Calu3 (cell line): ENCODE measurements around the gene MPND. TPM values are rescaled to one million over a fixed set of nuclear protein-coding genes. Genes with fewer than 3 reads are reported as not detected.

ENCODE experiments used
- BruUV-seq: library from RNA; stranded (reverse); fragments of 400-500 nt; replicated peaks from 2 replicates; lab custom pipeline; 2021; lab: Mats Ljungman, UMichigan
- CTCF ChIA-PET: fragments of 300-600 bp; sonication (Branson Sonifier 250); formaldehyde crosslinking; loops from one replicate; lab custom pipeline; 2022; ENCODE audit warnings: antibody characterized with exemption; lab: Charles Lee
- DNase-seq: peaks from one replicate; pipeline ENCODE4 v3.0.0; 2022
- H3K27ac Mint-ChIP-seq: one replicate; pipeline ENCODE4 v1.8.0; 2022; ENCODE audit warnings: mixed read lengths; ENCODE audit not compliant: unreplicated experiment
- H3K27me3 Mint-ChIP-seq: one replicate; pipeline ENCODE4 v1.8.0; 2022; ENCODE audit warnings: mixed read lengths; ENCODE audit not compliant: unreplicated experiment
- H3K36me3 Mint-ChIP-seq: one replicate; pipeline ENCODE4 v1.8.0; 2022; ENCODE audit warnings: mild to moderate bottlenecking, moderate library complexity, mixed read lengths; ENCODE audit not compliant: insufficient read depth, unreplicated experiment
- H3K4me1 Mint-ChIP-seq: one replicate; pipeline ENCODE4 v1.8.0; 2022; ENCODE audit warnings: mild to moderate bottlenecking, low read depth, mixed read lengths; ENCODE audit not compliant: unreplicated experiment
- H3K4me3 Mint-ChIP-seq: one replicate; pipeline ENCODE4 v1.8.0; 2022; ENCODE audit warnings: mild to moderate bottlenecking, low read depth, moderate library complexity, mixed read lengths; ENCODE audit not compliant: unreplicated experiment
- H3K9me3 Mint-ChIP-seq: one replicate; pipeline ENCODE4 v1.8.0; 2022; ENCODE audit warnings: low read depth, mixed read lengths; ENCODE audit not compliant: unreplicated experiment
- intact Hi-C: fragments of 100-400 bp; cut with micrococcal nuclease; formaldehyde crosslinking; loops from one replicate; pipeline ENCODE4 v1.10.0; 2022; ENCODE audit not compliant: unreplicated experiment
- total RNA-seq: library from RNA; stranded (reverse); gene quantifications from 2 replicates; pipeline ENCODE4 v1.2.3, GENCODE V29; 2022
- TF ChIP-seq, protein P1 (sequence below): fragments of 200-600 bp; IDR thresholded peaks from one replicate; pipeline ENCODE4 v1.8.0; 2022; ENCODE audit warnings: antibody characterized with exemption; ENCODE audit not compliant: unreplicated experiment

The MPND gene
- total RNA-seq, 1 experiment from 2014 or later = 21.1 TPM

DNA sequence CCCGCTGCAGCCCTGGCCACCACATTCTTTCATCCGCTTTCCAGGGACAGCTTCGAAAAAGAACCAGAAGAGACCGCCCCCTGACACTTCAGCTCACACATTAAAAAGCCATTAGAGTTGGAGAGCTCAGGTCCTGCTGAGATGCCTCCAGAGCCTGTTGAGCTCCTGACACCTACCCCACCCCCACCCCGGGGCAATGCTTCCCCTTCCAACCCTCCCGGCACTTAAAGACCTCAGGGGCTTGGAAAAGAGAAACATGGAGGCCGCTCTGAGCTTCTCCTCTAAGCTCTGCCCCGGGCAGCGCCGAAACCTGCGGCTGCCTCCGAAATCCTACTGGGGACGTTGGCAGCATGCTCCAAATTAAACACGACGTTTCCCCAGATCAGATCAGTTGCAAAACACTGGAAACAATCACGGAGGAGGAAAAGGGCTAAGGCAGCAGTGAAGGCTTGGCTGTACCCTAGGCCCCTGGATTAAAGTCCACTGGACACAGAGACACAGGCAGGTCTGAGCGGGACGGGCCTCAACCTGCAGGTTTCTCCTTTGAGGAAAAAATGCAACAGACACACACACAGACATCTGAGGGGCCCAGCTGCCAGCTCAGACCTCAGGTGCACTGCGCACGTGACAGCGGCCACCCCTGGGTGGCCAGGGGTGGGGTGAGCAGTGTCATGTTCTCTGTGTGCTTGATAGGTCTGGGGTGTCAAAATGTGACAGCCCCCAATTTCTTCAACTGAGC is 47.4 kb downstream of the MPND start:
- Mint-ChIP-seq H3K27ac (no peak overlapping the region), H3K9me3 (no peaks in the 10 kb centered on the region), H3K4me1 (peaks cover 22% of the 10 kb centered on the region), H3K36me3 (peaks cover 5% of the 10 kb centered on the region), H3K4me3 (no peak overlapping the region), H3K27me3 (no peaks in the 10 kb centered on the region)
- DNase-seq = no peak
- no TSS peak for BruUV-seq
- TF ChIP-seq, protein P1, sequence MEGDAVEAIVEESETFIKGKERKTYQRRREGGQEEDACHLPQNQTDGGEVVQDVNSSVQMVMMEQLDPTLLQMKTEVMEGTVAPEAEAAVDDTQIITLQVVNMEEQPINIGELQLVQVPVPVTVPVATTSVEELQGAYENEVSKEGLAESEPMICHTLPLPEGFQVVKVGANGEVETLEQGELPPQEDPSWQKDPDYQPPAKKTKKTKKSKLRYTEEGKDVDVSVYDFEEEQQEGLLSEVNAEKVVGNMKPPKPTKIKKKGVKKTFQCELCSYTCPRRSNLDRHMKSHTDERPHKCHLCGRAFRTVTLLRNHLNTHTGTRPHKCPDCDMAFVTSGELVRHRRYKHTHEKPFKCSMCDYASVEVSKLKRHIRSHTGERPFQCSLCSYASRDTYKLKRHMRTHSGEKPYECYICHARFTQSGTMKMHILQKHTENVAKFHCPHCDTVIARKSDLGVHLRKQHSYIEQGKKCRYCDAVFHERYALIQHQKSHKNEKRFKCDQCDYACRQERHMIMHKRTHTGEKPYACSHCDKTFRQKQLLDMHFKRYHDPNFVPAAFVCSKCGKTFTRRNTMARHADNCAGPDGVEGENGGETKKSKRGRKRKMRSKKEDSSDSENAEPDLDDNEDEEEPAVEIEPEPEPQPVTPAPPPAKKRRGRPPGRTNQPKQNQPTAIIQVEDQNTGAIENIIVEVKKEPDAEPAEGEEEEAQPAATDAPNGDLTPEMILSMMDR = no peak
- intact Hi-C loops = no loop called here
- CTCF ChIA-PET = no interaction called here

DNA sequence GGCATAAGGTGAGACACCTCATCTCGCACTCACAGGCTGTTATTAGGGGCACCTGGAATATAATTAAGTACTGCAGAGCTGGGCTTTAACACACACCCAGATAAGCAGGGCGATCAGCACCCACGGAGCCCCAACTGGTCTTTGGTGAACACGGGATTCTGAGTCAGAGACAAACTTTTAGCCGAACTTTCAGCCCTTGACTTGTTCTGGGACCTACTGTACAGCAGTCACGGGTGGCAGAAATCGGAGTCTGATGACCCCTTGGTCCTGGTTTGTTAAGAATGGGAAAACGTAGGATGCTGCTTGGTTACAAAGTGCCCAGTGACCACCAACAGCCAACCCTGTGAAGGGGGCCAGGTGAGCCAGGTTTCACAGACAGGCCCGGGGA is 47.9 kb downstream of the MPND start:
- Mint-ChIP-seq H3K27me3 (no peaks in the 10 kb centered on the region), H3K36me3 (peaks cover 9% of the 10 kb centered on the region), H3K4me3 (no peak overlapping the region), H3K9me3 (no peaks in the 10 kb centered on the region), H3K27ac (no peak overlapping the region), H3K4me1 (peaks cover 22% of the 10 kb centered on the region)
- no peak for DNase-seq
- no TSS peak for BruUV-seq
- CTCF ChIA-PET = no interaction called here
- TF ChIP-seq, protein P1 = no peak
- intact Hi-C loops = no loop called here

DNA sequence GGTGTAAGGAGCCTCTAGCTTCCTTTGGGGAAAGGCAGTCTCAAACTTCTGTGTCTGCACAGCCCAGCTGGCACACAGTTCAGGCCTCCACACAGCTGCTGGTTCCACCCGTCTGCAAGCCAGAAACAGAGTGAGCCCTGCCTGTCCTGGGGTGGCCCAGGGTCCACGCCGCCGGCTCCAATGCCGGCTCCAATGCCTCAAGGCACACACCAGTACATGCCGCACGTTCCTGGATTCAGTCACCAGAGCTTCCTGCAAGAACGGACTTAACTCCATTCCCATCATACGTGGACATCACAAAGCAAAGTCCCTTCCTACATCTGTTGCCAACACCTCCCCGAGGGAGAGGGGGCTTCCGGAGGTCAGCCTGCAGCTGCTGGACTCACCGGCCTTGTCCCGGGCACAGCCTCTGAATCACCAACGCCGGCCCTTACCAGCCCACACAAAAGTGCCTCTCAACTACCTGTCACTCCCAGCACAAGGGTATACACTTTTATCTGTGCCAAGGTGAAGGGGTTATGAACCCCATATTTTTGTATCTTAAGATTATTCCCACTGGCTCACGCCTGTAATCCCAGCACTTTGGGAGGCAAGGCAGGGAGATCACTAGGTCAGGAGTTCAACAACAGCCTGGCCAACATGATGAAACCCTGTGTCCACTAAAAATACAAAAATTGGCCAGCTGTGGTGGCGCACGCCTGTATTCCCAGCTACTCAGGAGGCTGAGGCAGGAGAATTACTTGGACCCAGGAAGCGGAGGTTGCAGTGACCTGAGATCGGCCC is 48.5 kb downstream of the MPND start:
- Mint-ChIP-seq H3K36me3 (peaks cover 9% of the 10 kb centered on the region), H3K4me1 (peaks cover 22% of the 10 kb centered on the region), H3K27me3 (no peaks in the 10 kb centered on the region), H3K4me3 (no peak overlapping the region), H3K27ac (no peak overlapping the region), H3K9me3 (no peaks in the 10 kb centered on the region)
- TF ChIP-seq, protein P1 = no peak
- no TSS peak for BruUV-seq
- CTCF ChIA-PET = no interaction called here
- intact Hi-C loops = no loop called here
- no peak for DNase-seq

DNA sequence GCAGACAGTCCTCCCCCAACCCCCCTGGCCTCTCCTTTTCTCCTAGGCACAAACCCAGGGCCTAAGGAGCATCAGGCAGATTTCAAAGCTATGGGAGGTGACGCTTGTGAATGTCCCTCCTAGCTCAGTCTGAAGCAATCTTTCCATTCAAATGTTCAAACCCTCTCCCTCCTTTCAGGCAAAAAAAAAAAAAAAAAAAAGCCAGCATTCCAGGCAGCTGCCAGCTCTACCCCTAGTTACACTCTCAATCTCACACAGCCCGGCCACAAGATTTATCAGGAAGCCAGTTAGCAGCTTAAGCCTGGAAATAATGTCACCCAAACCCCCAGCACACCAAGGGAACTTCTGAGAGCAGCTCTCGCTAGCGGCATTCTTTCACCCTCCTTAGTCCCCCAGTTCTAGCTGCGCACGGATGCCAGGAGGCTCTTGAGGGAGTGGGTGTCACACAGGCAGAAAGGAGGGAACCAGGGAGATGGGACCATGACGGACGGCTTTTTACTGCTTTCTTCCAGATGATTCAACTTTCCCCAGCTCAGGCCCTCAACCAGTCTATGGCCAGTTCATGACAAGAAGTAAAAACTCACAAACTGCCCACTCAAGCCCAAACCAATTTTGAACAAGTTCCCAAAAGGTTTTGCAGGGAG is 50.7 kb downstream of the MPND start:
- Mint-ChIP-seq H3K9me3 (no peaks in the 10 kb centered on the region), H3K27me3 (no peaks in the 10 kb centered on the region), H3K36me3 (peaks cover 11% of the 10 kb centered on the region), H3K4me1 (peaks cover 13% of the 10 kb centered on the region), H3K4me3 (no peak overlapping the region), H3K27ac (no peak overlapping the region)
- CTCF ChIA-PET = interaction anchor here (0.6 kb wide), 2 partner anchors 91 to 146 kb away, joined by 3 read pairs; no protein-coding TSS in a partner anchor
- TF ChIP-seq, protein P1 = no peak
- BruUV-seq = no TSS peak
- no peak for DNase-seq
- intact Hi-C loops = no loop called here
